Endothelial cell of umbilical vein (primary cell): Measurements from ENCODE around the gene CWC27. TPM values are rescaled to one million over a fixed set of nuclear protein-coding genes. Genes with fewer than 3 reads are reported as not detected.

Experiments used
- BruUV-seq: library from RNA; stranded (reverse); fragments of 400-500 nt; replicated peaks from 2 replicates; lab custom pipeline; 2021; lab: Mats Ljungman, UMichigan
- CTCF ChIA-PET: fragments of 300-600, 350-600 bp; sonication (Branson Sonifier 250); formaldehyde crosslinking; loops from one replicate; lab custom pipeline; 2021; ENCODE audit warnings: antibody characterized with exemption, inconsistent platforms; lab: Charles Lee
- POLR2A ChIA-PET: fragments of 300-600, 350-600 bp; sonication (Branson Sonifier 250); formaldehyde crosslinking; loops from one replicate; lab custom pipeline; 2021; ENCODE audit warnings: antibody characterized with exemption, inconsistent platforms; lab: Charles Lee
- DNase-seq: peaks from one replicate; pipeline ENCODE4 v3.0.0-alpha.2; 2011; ENCODE audit warnings: low read depth, low spot score
- FAIRE-seq: peaks from 2 replicates; lab custom pipeline; 2011; peaks lifted over from hg19 to GRCh38; lab: Jason Lieb, UNC
- H2AFZ ChIP-seq: 2 replicates; pipeline ENCODE4 v1.6.0; 2012; ENCODE audit warnings: low read depth, low read length, control low read depth, inconsistent platforms
- H3K27ac ChIP-seq: 2 replicates; pipeline ENCODE4 v1.5.1; 2011; ENCODE audit warnings: low read depth, mild to moderate bottlenecking, control low read depth, low read length, moderate library complexity; ENCODE audit not compliant: insufficient read depth
- H3K27me3 ChIP-seq, 2 experiments: 2 replicates each; pipeline versions ENCODE4 v1.6.0 to v1.6.1; 2011; ENCODE audit warnings: low read length in 2 of 2, mixed read lengths in 1 of 2; ENCODE audit not compliant: control insufficient read depth in 2 of 2, insufficient read depth in 2 of 2
- H3K36me3 ChIP-seq, 2 experiments: 2 replicates in 1 of 2; 3 replicates in 1 of 2; pipeline ENCODE4 v1.5.1; 2011; ENCODE audit warnings: low read length in 2 of 2, mild to moderate bottlenecking in 1 of 2, moderate library complexity in 1 of 2; ENCODE audit not compliant: control insufficient read depth in 2 of 2, insufficient read depth in 2 of 2; ENCODE audit errors: extremely low read depth in 1 of 2
- H3K4me1 ChIP-seq: 3 replicates; pipeline ENCODE4 v1.5.1; 2011; ENCODE audit warnings: mild to moderate bottlenecking, low read length; ENCODE audit not compliant: control insufficient read depth, insufficient read depth; ENCODE audit errors: extremely low read depth
- H3K4me2 ChIP-seq: 2 replicates; pipeline ENCODE4 v1.6.1; 2011; ENCODE audit warnings: low read length, control low read depth, mixed read lengths; ENCODE audit not compliant: insufficient read depth
- H3K4me3 ChIP-seq, 3 experiments: fragments of 200-600 bp in 1 of 3; sonication (generic), shearing (Covaris generic) in 1 of 3; replicated peaks in 1 of 3; 2 replicates each; pipeline ENCODE4 v1.5.1; 2011 to 2016; ENCODE audit warnings: control low read depth in 3 of 3, low read length in 3 of 3, mild to moderate bottlenecking in 2 of 3, inconsistent platforms in 1 of 3, low read depth in 1 of 3, moderate library complexity in 1 of 3; ENCODE audit not compliant: insufficient read depth in 1 of 3
- H3K79me2 ChIP-seq: 2 replicates; pipeline ENCODE4 v1.6.0; 2012; ENCODE audit warnings: low read length, inconsistent platforms; ENCODE audit not compliant: control insufficient read depth, insufficient read depth
- H3K9ac ChIP-seq: replicated peaks from 2 replicates; pipeline ENCODE3; 2011; ENCODE audit warnings: low read length, control low read depth; ENCODE audit not compliant: insufficient read depth; ENCODE audit errors: extremely low read depth
- H3K9me1 ChIP-seq: replicated peaks from 3 replicates; pipeline ENCODE4 v1.6.0; 2011; ENCODE audit warnings: mild to moderate bottlenecking, low read length; ENCODE audit not compliant: control insufficient read depth, insufficient read depth; ENCODE audit errors: extremely low read depth
- H3K9me3 ChIP-seq: replicated peaks from 2 replicates; pipeline ENCODE4 v1.5.1; 2012; ENCODE audit warnings: low read length, inconsistent platforms; ENCODE audit not compliant: control insufficient read depth, insufficient read depth
- H4K20me1 ChIP-seq: replicated peaks from 2 replicates; pipeline ENCODE3; 2011; ENCODE audit warnings: mild to moderate bottlenecking, low read length; ENCODE audit not compliant: control insufficient read depth, insufficient read depth; ENCODE audit errors: extremely low read depth
- CTCF ChIP-seq, 2 donors: IDR thresholded peaks; 1 replicate in 1 of 2; 2 replicates in 1 of 2; pipeline ENCODE4 v1.5.1; 2011; ENCODE audit warnings: low read length in 2 of 2, mild to moderate bottlenecking in 2 of 2, moderate library complexity in 2 of 2, control low read depth in 1 of 2, inconsistent platforms in 1 of 2, low read depth in 1 of 2; ENCODE audit not compliant: insufficient read depth in 1 of 2; ENCODE audit errors: extremely low read depth in 1 of 2
- EZH2 ChIP-seq: IDR thresholded peaks from 2 replicates; pipeline ENCODE4 v1.6.1; 2012; ENCODE audit warnings: borderline replicate concordance, low read depth, mild to moderate bottlenecking, moderate library complexity, low read length, inconsistent platforms; ENCODE audit not compliant: severe bottlenecking
- FOS ChIP-seq: IDR thresholded peaks from 2 replicates; pipeline ENCODE4 v1.6.1; 2011; ENCODE audit warnings: mild to moderate bottlenecking, low read length, moderate library complexity, borderline replicate concordance; ENCODE audit not compliant: insufficient read depth
- GATA2 ChIP-seq: IDR thresholded peaks from 2 replicates; pipeline ENCODE4 v1.7.0; 2011; ENCODE audit warnings: low read depth, mild to moderate bottlenecking, moderate library complexity, mixed read lengths, low read length; ENCODE audit not compliant: insufficient read length, insufficient read depth
- JUN ChIP-seq: IDR thresholded peaks from 2 replicates; pipeline ENCODE4 v1.6.1; 2011; ENCODE audit warnings: borderline replicate concordance, low read depth; ENCODE audit not compliant: insufficient read length, insufficient read depth
- MYC ChIP-seq: IDR thresholded peaks from one replicate; pipeline ENCODE4 v1.6.1; 2011; ENCODE audit warnings: mild to moderate bottlenecking, low read depth, low read length
- POLR2A ChIP-seq: IDR thresholded peaks from 2 replicates; pipeline ENCODE4 v1.6.1; 2012; ENCODE audit warnings: low read depth, mild to moderate bottlenecking, control low read depth, low read length
- POLR2AphosphoS5 ChIP-seq: IDR thresholded peaks from 2 replicates; pipeline ENCODE4 v1.6.1; 2012; ENCODE audit warnings: low read depth, mild to moderate bottlenecking, control low read depth, low read length, moderate library complexity; ENCODE audit not compliant: insufficient read depth
- dilution Hi-C: fragments of 300-500 bp; cut with MboI; formaldehyde crosslinking; loops from one replicate; pipeline ENCODE4 v1.15.0; 2019; ENCODE audit warnings: low sequenced_read_pairs; ENCODE audit not compliant: extremely low pct_ligation_motif_present
- intact Hi-C: fragments of 100-400 bp; cut with micrococcal nuclease; formaldehyde crosslinking; loops from one replicate; pipeline ENCODE4 v1.10.0; 2022
- polyA plus RNA-seq, 4 experiments: library from polyadenylated mRNA; depleted of rRNA in 3 of 4; stranded (reverse) in 3 of 4; unstranded in 1 of 4; fragments of >200 nt; gene quantifications; 2 replicates each; pipeline versions ENCODE4 v1.2.1 to v1.2.3, GENCODE V29; 2011 to 2012; ENCODE audit warnings: missing spikeins in 1 of 4
- total RNA-seq: library from RNA; stranded (reverse); gene quantifications from 2 replicates; pipeline ENCODE4 v1.2.3, GENCODE V29; 2021
- TF ChIP-seq, protein P1 (sequence below): IDR thresholded peaks from 2 replicates; pipeline ENCODE4 v1.6.1; 2011; ENCODE audit not compliant: insufficient read depth, insufficient read length

Gene CWC27
- total and polyA plus RNA-seq, 2 donors (not counting 3 experiments of a cell fraction or from before 2014, with no cell fraction given): 11.9 to 23.8 TPM

DNA sequence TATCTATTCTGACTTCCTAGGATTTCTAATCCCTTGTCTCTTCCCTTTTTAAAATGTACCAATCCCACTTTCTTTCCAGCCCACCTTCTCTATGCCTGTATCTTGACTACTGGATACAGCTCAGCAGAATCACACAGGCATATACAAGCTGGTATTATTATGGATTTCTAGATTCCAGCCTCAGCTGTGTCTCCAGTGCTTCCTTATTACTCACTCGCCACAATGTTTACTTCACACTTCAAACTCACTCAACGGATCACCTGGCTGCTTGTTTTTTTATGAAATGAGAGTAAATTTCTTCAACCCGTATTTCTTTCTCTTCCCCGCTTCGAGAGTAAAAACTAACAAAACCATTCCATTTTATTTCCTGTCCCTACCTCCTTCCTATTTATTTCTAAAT is 38.8 kb downstream of the CWC27 start:
- no peak overlapping the region for H2AFZ ChIP-seq
- no peak overlapping the region for H3K9ac ChIP-seq
- H3K4me2 ChIP-seq: no peak overlapping the region
- dilution Hi-C loops: no loop called here
- H3K4me1 ChIP-seq: no peaks in the 10 kb centered on the region
- no peaks in the 10 kb centered on the region for H3K27me3 ChIP-seq
- H4K20me1 ChIP-seq: no peaks in the 10 kb centered on the region
- no peak for TF ChIP-seq EZH2
- TF ChIP-seq, protein P1, sequence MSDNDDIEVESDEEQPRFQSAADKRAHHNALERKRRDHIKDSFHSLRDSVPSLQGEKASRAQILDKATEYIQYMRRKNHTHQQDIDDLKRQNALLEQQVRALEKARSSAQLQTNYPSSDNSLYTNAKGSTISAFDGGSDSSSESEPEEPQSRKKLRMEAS: no peak
- no peak for TF ChIP-seq FOS
- TF ChIP-seq CTCF (IDR thresholded peaks at IDR 0.05; ENCODE audit: extremely low read depth in 1 of 2, insufficient read depth in 1 of 2, low read depth in 1 of 2, low read length in 2 of 2): no peak
- TF ChIP-seq GATA2: no peak
- TF ChIP-seq JUN: no peak
- no peak for TF ChIP-seq POLR2A
- no peak for TF ChIP-seq MYC
- no peak for TF ChIP-seq POLR2AphosphoS5
- DNase-seq (no peak), FAIRE-seq (no peak)
- H3K9me1 ChIP-seq: no peaks in the 10 kb centered on the region
- no peaks in the 10 kb centered on the region for H3K79me2 ChIP-seq
- ChIA-PET POLR2A (no interaction called here), CTCF (interaction anchor here (8.8 kb wide), 1 partner anchor 675 kb away, joined by 275 read pairs; the partner anchor contains the start of gene ADAMTS6)
- intact Hi-C loops: no loop called here
- no peaks in the 10 kb centered on the region for H3K36me3 ChIP-seq
- H3K9me3 ChIP-seq: no peaks in the 10 kb centered on the region
- no TSS peak for BruUV-seq
- no peak overlapping the region for H3K4me3 ChIP-seq
- no peak overlapping the region for H3K27ac ChIP-seq
